HepG2 (cell line): ENCODE measurements around the gene ZSWIM8. TPM values are rescaled to one million over a fixed set of nuclear protein-coding genes. Genes with fewer than 3 reads are reported as not detected.
A peak's percentile ranks its signal among the peaks of the same experiment; 100 is the strongest.

Source experiments
- ARHGAP35 ChIP-seq: sonication (generic); formaldehyde crosslinking; IDR thresholded peaks from 2 replicates; pipeline ENCODE4 v1.9.0; 2022; ENCODE audit warnings: mild to moderate bottlenecking, inconsistent platforms, moderate library complexity, missing genetic modification reagents, borderline replicate concordance
- GATAD1 ChIP-seq: IDR thresholded peaks from 2 replicates; pipeline ENCODE4 v1.6.1; 2016; ENCODE audit warnings: missing genetic modification reagents, missing compliant biosample characterization
- HNF4G ChIP-seq, 2 experiments: sonication (generic) in 1 of 2; formaldehyde crosslinking in 1 of 2; IDR thresholded peaks; 2 replicates each; pipeline versions ENCODE4 v1.4.0 to v1.6.1; 2011 to 2020; ENCODE audit warnings: borderline replicate concordance in 2 of 2, low read depth in 2 of 2, mild to moderate bottlenecking in 2 of 2, low read length in 1 of 2, missing genetic modification reagents in 1 of 2, moderate library complexity in 1 of 2
- HNRNPH1 ChIP-seq: fragments of 200-400 bp; formaldehyde crosslinking; optimal IDR thresholded peaks from 2 replicates; pipeline ENCODE3; 2017; ENCODE audit warnings: mild to moderate bottlenecking, low read depth, low read length
- KMT2A ChIP-seq: sonication (generic); formaldehyde crosslinking; IDR thresholded peaks from 2 replicates; pipeline ENCODE4 v1.4.0; 2020; ENCODE audit warnings: missing genetic modification reagents
- MED1 ChIP-seq: sonication (generic); formaldehyde crosslinking; IDR thresholded peaks from 2 replicates; pipeline ENCODE4 v1.4.0; 2020; ENCODE audit warnings: missing genetic modification reagents
- NCOA2 ChIP-seq: sonication (generic); formaldehyde crosslinking; IDR thresholded peaks from 2 replicates; pipeline ENCODE4 v1.8.0; 2022; ENCODE audit warnings: inconsistent platforms
- NONO ChIP-seq, 2 experiments: fragments of 450-650 bp in 1 of 2; sonication (generic) in 1 of 2; formaldehyde crosslinking in 1 of 2; IDR thresholded peaks in 1 of 2; conservative IDR thresholded peaks in 1 of 2; 2 replicates each; pipeline versions ENCODE4 v1.6.1 to v1.8.0; 2017 to 2022; ENCODE audit warnings: mild to moderate bottlenecking in 1 of 2, missing genetic modification reagents in 1 of 2, moderate library complexity in 1 of 2
- PAWR ChIP-seq: sonication (generic); formaldehyde crosslinking; IDR thresholded peaks from 2 replicates; pipeline ENCODE4 v1.4.0; 2020; ENCODE audit warnings: missing genetic modification reagents, mild to moderate bottlenecking, borderline replicate concordance
- PPARG ChIP-seq: conservative IDR thresholded peaks from 2 replicates; pipeline ENCODE4 v1.6.1; 2016; ENCODE audit warnings: missing biosample characterization, missing genetic modification reagents
- RBM22 ChIP-seq: fragments of 200-400 bp; formaldehyde crosslinking; optimal IDR thresholded peaks from 2 replicates; pipeline ENCODE3; 2017; ENCODE audit warnings: mild to moderate bottlenecking, low read length, moderate library complexity
- RELA ChIP-seq: sonication (generic); formaldehyde crosslinking; IDR thresholded peaks from 2 replicates; pipeline ENCODE4 v1.4.0; 2020; ENCODE audit warnings: missing genetic modification reagents
- SIN3A ChIP-seq: IDR thresholded peaks from 2 replicates; pipeline ENCODE4 v1.6.1; 2011; ENCODE audit warnings: low read depth, mild to moderate bottlenecking, control low read depth, low read length, borderline replicate concordance
- ZBTB8A ChIP-seq: sonication (generic); formaldehyde crosslinking; IDR thresholded peaks from 2 replicates; pipeline ENCODE4 v1.4.0; 2020; ENCODE audit warnings: mild to moderate bottlenecking, low read depth, missing genetic modification reagents, borderline replicate concordance
- ZNF17 ChIP-seq: sonication (generic); formaldehyde crosslinking; IDR thresholded peaks from 2 replicates; pipeline ENCODE4 v1.5.0; 2020; ENCODE audit warnings: mild to moderate bottlenecking, missing genetic modification reagents
- ZNF292 ChIP-seq: sonication (generic); formaldehyde crosslinking; IDR thresholded peaks from 2 replicates; pipeline ENCODE4 v1.8.1; 2022; ENCODE audit warnings: mild to moderate bottlenecking, low read depth, missing genetic modification reagents, borderline replicate concordance
- ZNF430 ChIP-seq: sonication (generic); formaldehyde crosslinking; IDR thresholded peaks from 2 replicates; pipeline ENCODE4 v1.9.0; 2021; ENCODE audit warnings: mild to moderate bottlenecking, missing genetic modification reagents
- ZNF557 ChIP-seq: sonication (generic); formaldehyde crosslinking; IDR thresholded peaks from 2 replicates; pipeline ENCODE4 v1.4.0; 2020; ENCODE audit warnings: missing genetic modification reagents
- polyA plus RNA-seq, 8 experiments: library from polyadenylated mRNA; depleted of rRNA in 3 of 8; stranded (reverse) in 7 of 8; unstranded in 1 of 8; fragments of >200 nt; fragmentation: Illumina TruSeq in 4 of 8; extraction: Trizol in 4 of 8; gene quantifications; 2 replicates each; pipeline versions ENCODE4 v1.2.1 to v1.2.3, GENCODE V29; 2011 to 2016; ENCODE audit warnings: low read depth in 4 of 8, missing spikeins in 1 of 8, mixed read lengths in 1 of 8; ENCODE audit not compliant: insufficient read depth in 1 of 8
- total RNA-seq, 5 experiments: library from RNA; depleted of rRNA; stranded (reverse); fragments of >200 nt; fragmentation: Illumina TruSeq; extraction: Trizol; gene quantifications; 2 replicates each; pipeline ENCODE4 v1.2.3, GENCODE V29; 2016; ENCODE audit warnings: low read depth in 1 of 5
- TF ChIP-seq, protein P1 (sequence below): sonication (generic); formaldehyde crosslinking; IDR thresholded peaks from 2 replicates; pipeline ENCODE4 v1.4.0; 2020; ENCODE audit warnings: missing genetic modification reagents; ENCODE audit errors: not compliant biosample characterization
- TF ChIP-seq, protein P2 (sequence below): sonication (generic); formaldehyde crosslinking; IDR thresholded peaks from 2 replicates; pipeline ENCODE4 v1.4.0; 2020; ENCODE audit warnings: missing genetic modification reagents
- TF ChIP-seq, protein P3 (sequence below): sonication (generic); formaldehyde crosslinking; conservative IDR thresholded peaks from 2 replicates; pipeline ENCODE4 v1.8.0; 2022; ENCODE audit warnings: mild to moderate bottlenecking, moderate library complexity, missing genetic modification reagents
- TF ChIP-seq, protein P4 (sequence below): sonication (generic); formaldehyde crosslinking; IDR thresholded peaks from 2 replicates; pipeline ENCODE4 v1.5.1; 2020; ENCODE audit warnings: mild to moderate bottlenecking, missing genetic modification reagents, moderate library complexity
- TF ChIP-seq, protein P5 (sequence below): IDR thresholded peaks from 2 replicates; pipeline ENCODE4 v1.6.1; 2018; ENCODE audit warnings: missing genetic modification reagents, mild to moderate bottlenecking, missing compliant biosample characterization

Gene ZSWIM8
- total and polyA plus RNA-seq, 2 of the 13 experiments (the other 11 are each of a cell fraction or from before 2014, with no cell fraction given): 39.9 to 98.2 TPM

DNA sequence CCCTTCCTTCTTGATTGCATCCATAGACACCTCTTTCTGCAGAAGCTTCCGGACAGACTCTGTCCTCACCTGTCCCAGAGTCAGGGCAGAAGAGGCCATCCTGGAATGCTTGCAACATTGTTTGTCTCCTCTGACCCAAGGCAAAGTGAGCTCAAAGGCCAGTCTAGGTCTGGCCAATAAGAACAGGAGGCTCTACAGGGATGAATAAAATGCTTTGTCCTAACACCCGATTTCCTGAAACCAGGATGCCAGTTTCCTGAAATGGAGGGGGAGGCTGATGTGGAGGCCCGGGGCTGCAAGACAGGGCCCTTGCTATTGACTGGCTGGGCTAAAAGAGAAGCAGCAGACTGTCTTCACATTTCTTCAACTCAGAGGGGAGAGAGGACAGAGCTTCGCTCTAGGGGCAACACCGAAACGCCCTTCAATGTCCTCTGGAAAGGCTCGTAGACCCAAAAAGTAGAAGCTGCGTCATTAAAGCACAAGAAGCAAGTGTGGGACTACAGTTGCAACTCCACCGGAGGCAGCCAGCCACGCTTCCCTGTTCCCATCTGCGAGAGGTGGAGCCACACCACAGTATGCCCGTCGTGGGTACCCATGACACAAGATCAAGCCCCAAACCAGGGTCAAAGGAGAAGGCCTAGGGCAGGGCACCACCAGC is 55.1 kb downstream of the ZSWIM8 start (continued):
- TF ChIP-seq, protein P1, sequence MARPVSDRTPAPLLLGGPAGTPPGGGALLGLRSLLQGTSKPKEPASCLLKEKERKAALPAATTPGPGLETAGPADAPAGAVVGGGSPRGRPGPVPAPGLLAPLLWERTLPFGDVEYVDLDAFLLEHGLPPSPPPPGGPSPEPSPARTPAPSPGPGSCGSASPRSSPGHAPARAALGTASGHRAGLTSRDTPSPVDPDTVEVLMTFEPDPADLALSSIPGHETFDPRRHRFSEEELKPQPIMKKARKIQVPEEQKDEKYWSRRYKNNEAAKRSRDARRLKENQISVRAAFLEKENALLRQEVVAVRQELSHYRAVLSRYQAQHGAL: no peak
- TF ChIP-seq MED1 (CRISPR knock-in tag) (peak; percentile 88), ZNF430 (CRISPR knock-in tag) (peak; percentile 80; the same call in 1 of the 2 replicates), ZNF557 (CRISPR knock-in tag) (peak; percentile 69; the same call in 1 of the 2 replicates), HNRNPH1 (no peak), NCOA2 (CRISPR knock-in tag) (peak; percentile 95), HNF4G (IDR thresholded peaks at IDR 0.05; ENCODE audit: borderline replicate concordance, low read depth, low read length) (peak; percentile 94), HNF4G (CRISPR knock-in tag; IDR thresholded peaks at IDR 0.05; ENCODE audit: borderline replicate concordance, low read depth) (peak; percentile 85; the same call in 1 of the 2 replicates), ZNF17 (CRISPR knock-in tag) (no peak), GATAD1 (CRISPR knock-in tag) (peak; percentile 54; the same call in 1 of the 2 replicates), ZBTB8A (CRISPR knock-in tag) (no peak), NONO (IDR thresholded peaks at IDR 0.05) (no peak), NONO (CRISPR knock-in tag; conservative IDR thresholded peaks at IDR 0.05) (no peak; the same call in 1 of the 2 replicates), RBM22 (no peak), ZNF292 (CRISPR knock-in tag) (peak; percentile 46; the same call in 1 of the 2 replicates), ARHGAP35 (CRISPR knock-in tag) (no peak), SIN3A (no peak), PPARG (CRISPR knock-in tag) (peak; percentile 77), RELA (CRISPR knock-in tag) (no peak), PAWR (CRISPR knock-in tag) (no peak), KMT2A (CRISPR knock-in tag) (no peak)
- TF ChIP-seq, protein P2, sequence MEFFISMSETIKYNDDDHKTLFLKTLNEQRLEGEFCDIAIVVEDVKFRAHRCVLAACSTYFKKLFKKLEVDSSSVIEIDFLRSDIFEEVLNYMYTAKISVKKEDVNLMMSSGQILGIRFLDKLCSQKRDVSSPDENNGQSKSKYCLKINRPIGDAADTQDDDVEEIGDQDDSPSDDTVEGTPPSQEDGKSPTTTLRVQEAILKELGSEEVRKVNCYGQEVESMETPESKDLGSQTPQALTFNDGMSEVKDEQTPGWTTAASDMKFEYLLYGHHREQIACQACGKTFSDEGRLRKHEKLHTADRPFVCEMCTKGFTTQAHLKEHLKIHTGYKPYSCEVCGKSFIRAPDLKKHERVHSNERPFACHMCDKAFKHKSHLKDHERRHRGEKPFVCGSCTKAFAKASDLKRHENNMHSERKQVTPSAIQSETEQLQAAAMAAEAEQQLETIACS (CRISPR knock-in tag): no peak
- TF ChIP-seq, protein P3, sequence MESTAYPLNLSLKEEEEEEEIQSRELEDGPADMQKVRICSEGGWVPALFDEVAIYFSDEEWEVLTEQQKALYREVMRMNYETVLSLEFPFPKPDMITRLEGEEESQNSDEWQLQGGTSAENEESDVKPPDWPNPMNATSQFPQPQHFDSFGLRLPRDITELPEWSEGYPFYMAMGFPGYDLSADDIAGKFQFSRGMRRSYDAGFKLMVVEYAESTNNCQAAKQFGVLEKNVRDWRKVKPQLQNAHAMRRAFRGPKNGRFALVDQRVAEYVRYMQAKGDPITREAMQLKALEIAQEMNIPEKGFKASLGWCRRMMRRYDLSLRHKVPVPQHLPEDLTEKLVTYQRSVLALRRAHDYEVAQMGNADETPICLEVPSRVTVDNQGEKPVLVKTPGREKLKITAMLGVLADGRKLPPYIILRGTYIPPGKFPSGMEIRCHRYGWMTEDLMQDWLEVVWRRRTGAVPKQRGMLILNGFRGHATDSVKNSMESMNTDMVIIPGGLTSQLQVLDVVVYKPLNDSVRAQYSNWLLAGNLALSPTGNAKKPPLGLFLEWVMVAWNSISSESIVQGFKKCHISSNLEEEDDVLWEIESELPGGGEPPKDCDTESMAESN (CRISPR knock-in tag): peak; percentile 46; the same call in 1 of the 2 replicates
- TF ChIP-seq, protein P4, sequence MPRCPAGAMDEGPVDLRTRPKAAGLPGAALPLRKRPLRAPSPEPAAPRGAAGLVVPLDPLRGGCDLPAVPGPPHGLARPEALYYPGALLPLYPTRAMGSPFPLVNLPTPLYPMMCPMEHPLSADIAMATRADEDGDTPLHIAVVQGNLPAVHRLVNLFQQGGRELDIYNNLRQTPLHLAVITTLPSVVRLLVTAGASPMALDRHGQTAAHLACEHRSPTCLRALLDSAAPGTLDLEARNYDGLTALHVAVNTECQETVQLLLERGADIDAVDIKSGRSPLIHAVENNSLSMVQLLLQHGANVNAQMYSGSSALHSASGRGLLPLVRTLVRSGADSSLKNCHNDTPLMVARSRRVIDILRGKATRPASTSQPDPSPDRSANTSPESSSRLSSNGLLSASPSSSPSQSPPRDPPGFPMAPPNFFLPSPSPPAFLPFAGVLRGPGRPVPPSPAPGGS (CRISPR knock-in tag): no peak
- TF ChIP-seq, protein P5, sequence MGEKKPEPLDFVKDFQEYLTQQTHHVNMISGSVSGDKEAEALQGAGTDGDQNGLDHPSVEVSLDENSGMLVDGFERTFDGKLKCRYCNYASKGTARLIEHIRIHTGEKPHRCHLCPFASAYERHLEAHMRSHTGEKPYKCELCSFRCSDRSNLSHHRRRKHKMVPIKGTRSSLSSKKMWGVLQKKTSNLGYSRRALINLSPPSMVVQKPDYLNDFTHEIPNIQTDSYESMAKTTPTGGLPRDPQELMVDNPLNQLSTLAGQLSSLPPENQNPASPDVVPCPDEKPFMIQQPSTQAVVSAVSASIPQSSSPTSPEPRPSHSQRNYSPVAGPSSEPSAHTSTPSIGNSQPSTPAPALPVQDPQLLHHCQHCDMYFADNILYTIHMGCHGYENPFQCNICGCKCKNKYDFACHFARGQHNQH: peak; percentile 40; the same call in 1 of the 2 replicates
